GM12801 (cell line): ENCODE measurements around the gene FOXP4.

ENCODE experiments used
- TF ChIP-seq, protein P1 (sequence below): IDR thresholded peaks from one replicate; pipeline ENCODE4 v1.5.1; 2011; ENCODE audit warnings: control low read depth; ENCODE audit not compliant: insufficient read length; ENCODE audit errors: extremely low read depth

FOXP4 gene, protein sequence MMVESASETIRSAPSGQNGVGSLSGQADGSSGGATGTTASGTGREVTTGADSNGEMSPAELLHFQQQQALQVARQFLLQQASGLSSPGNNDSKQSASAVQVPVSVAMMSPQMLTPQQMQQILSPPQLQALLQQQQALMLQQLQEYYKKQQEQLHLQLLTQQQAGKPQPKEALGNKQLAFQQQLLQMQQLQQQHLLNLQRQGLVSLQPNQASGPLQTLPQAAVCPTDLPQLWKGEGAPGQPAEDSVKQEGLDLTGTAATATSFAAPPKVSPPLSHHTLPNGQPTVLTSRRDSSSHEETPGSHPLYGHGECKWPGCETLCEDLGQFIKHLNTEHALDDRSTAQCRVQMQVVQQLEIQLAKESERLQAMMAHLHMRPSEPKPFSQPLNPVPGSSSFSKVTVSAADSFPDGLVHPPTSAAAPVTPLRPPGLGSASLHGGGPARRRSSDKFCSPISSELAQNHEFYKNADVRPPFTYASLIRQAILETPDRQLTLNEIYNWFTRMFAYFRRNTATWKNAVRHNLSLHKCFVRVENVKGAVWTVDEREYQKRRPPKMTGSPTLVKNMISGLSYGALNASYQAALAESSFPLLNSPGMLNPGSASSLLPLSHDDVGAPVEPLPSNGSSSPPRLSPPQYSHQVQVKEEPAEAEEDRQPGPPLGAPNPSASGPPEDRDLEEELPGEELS

DNA sequence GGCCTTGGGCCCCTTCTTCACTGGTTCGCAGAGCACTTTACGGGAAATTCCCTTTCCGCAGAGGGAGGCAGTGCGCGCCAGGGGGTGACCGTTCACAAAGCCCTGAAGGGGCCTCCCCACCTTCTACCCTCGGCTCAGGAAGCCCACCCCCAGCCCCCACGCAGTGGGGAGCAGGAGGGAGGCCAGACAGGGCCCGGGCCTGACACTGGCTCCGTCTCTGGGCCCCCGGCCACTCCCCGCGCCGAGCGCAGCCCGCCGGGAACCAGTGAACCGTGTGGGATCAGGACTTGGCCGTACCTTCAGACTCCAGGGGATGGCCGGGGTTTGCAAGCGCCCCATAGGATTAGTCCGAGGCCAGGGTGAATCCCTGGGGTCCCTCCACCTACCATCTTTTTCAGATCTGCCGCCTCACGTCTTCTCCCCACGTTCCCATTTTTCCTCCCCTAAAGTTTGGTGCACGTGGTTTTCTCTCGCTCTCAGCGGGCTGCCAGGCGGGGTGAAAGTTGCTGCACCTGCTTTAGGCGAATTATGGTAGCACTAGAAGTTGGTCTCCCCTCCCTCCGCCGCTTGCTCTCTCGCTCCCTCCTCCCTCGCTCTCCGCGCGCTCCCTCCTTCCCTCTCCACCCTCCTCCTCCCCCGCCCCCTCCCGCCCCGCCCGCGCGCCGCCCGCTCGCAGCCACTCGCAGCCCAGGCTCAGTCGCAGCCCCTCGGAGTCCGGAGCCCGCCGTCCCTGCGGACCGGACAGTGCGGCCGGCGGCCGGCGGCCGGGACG is at the start of gene FOXP4:
FOXP4 (plus strand) TSS at position 679 of the 772 bp plus-strand sequence. CDS start 19,380 bp downstream, outside the sequence.
- TF ChIP-seq, protein P1, sequence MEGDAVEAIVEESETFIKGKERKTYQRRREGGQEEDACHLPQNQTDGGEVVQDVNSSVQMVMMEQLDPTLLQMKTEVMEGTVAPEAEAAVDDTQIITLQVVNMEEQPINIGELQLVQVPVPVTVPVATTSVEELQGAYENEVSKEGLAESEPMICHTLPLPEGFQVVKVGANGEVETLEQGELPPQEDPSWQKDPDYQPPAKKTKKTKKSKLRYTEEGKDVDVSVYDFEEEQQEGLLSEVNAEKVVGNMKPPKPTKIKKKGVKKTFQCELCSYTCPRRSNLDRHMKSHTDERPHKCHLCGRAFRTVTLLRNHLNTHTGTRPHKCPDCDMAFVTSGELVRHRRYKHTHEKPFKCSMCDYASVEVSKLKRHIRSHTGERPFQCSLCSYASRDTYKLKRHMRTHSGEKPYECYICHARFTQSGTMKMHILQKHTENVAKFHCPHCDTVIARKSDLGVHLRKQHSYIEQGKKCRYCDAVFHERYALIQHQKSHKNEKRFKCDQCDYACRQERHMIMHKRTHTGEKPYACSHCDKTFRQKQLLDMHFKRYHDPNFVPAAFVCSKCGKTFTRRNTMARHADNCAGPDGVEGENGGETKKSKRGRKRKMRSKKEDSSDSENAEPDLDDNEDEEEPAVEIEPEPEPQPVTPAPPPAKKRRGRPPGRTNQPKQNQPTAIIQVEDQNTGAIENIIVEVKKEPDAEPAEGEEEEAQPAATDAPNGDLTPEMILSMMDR, result no peak

DNA sequence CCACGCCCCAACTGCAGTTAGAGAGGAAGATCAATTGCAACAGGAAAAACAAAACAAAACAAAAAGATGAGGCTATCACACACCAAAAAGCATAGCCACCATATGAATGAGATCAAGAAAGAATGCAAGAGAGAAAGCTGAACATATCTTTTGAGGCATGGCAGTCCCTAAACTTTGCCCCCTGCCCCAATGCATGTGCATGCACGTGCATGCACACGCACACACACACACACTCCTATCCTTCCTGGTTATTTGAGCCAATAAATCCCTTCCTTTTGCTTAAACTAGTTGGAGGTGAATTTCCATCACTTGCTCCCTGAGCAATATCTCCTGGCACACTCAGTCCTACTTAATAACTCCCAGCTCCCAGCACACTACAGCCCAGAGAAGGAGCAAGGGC is 48.6 kb upstream of the FOXP4 start:
- TF ChIP-seq, protein P1, result no peak

DNA sequence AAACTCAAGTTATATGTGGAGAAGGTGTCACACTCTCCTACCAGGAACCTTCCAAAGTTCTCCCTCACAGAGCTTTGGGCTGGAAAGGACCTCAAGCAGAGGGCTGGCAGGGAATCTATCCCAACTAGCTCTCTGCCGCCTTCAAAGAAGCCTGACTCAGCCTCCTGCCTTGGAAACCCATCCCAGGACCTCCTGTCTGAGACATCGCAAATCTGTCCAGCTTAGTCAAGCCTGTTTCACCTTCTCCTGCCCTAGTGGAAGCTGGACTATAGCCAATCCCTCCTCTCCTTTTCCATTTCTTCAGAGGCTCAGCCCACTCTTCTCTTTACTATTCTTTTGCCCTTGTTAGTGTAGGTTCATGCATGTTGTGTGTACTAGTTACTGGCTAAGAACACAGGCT is 48.2 kb upstream of the FOXP4 start:
- TF ChIP-seq, protein P1, result no peak

DNA sequence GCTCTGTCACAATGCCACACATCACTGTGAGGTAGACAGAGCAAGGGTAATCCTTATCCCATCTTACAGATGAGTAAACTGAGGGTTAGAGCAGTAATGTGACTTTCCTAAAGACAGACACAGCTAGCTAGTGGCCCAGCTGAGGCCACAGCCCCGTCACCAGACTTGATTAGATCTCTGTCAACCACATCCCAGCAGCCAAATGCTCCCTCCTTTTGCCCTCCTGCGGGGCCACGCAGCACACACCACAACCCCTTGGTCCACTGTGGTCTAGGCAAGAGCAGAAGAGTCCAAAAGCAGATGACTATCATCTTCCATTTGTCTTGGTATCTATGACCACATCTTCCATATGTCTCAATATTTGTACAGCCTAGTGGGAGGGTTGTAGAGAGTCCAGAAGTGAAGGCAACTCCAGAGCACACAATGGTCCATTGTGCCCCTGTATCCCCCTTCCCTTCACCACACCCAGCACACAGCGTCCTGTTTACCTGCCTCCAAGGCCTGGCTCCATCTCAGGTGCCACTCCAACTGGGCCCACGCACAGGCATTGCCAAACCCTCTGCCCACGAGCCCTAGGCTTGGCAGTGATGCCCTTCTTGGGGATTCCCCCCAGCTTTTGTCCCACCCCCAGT is 47.1 kb upstream of the FOXP4 start:
- TF ChIP-seq, protein P1, result no peak

DNA sequence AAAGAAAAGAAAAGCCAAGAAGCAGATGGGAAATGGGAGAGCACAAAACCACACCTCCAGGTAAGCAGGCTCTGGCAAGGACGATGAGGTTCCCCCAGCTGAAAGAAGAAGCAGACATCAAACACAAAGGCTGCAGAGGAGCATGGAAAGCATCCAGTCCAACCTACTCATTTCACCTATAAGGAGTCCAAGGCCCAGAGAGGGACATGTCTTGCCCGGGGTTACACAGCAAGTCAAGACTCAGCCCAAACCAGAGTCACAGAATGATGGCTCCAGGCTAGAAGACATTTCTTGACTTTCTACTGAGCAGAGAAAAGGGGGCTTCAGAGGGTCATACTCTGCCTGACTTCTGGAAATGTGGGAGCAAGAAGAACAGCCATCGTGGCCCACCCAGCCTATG is 45.6 kb upstream of the FOXP4 start:
- TF ChIP-seq, protein P1, result no peak

DNA sequence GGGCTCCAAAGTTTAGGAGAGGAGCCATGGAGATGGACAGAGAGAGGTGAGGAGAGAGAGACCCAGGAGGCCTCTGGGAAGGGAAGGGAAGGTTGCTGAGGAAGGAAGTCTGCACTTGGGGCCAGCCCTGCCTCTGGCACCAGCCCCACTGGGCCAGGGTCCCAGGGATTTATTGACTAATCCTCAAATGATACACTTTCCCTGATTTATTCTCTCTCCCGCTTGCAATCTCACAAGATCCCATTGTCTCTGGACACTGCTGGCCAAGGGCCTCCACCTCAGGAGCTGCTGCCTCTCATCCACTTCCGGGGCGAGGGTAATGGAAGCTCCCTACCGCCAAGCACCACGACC is 43.6 kb upstream of the FOXP4 start:
- TF ChIP-seq, protein P1, result no peak

DNA sequence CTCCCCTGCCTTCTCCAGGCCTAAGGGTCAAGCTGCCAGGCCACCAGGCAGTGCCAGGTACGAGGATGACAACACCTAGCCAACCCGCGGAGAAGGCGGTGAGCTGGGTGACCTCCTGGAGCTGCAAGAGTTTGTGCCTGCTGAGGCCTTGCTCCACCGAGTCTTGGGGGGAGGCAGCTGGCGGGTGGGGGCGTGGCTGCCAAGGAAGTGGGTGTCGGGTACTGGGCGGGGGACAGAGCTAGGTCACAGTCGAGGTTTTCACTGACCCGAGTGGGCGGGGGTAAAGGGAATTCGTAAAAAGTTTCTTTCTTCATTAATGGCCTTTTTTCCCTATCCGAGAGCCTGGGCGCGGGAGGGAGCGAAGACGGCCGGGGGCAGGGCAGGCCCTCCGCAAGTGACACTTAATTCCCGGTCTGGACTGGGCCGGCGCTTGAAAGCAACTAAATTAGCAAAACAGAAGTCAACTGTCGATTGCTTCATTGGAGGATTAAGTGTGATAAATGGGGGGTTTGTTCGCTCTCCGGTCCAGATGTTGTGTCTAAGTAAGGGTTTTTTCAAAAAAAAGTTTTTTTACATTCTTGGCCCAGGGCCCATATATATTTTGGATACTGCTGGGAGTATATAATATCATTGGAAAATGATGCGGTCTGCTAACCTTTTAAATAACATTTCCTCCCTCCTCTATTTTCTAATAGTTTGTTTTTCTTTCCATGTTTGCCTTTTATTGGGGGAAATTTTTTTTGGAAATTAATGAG is 43.1 kb upstream of the FOXP4 start:
- TF ChIP-seq, protein P1, result no peak
